Activated naive CD8-positive, alpha-beta T cell treated with anti-CD3 and anti-CD28 coated beads for 36 hours (primary cell): Measurements from ENCODE around the gene HNRNPAB. TPM values are rescaled to one million over a fixed set of nuclear protein-coding genes. Genes with fewer than 3 reads are reported as not detected.
A peak's percentile ranks its signal among the peaks of the same experiment; 100 is the strongest.

Experiments
- DNase-seq: peaks from one replicate; pipeline ENCODE4 v3.0.0; 2021
- H3K27ac Mint-ChIP-seq: one replicate; pipeline ENCODE4 v1.8.0; 2022; ENCODE audit warnings: mild to moderate bottlenecking, moderate library complexity, mixed read lengths
- H3K27me3 Mint-ChIP-seq: one replicate; pipeline ENCODE4 v1.8.0; 2022; ENCODE audit warnings: mild to moderate bottlenecking, mixed read lengths
- H3K36me3 Mint-ChIP-seq: one replicate; pipeline ENCODE4 v1.8.0; 2021; ENCODE audit warnings: mild to moderate bottlenecking, mixed read lengths
- H3K4me1 Mint-ChIP-seq: one replicate; pipeline ENCODE4 v1.8.0; 2021; ENCODE audit warnings: mixed read lengths
- H3K4me3 Mint-ChIP-seq: one replicate; pipeline ENCODE4 v1.8.0; 2022; ENCODE audit warnings: mild to moderate bottlenecking, moderate library complexity, mixed read lengths
- H3K9me3 Mint-ChIP-seq: one replicate; pipeline ENCODE4 v1.8.0; 2022; ENCODE audit warnings: mixed read lengths
- total RNA-seq, 2 experiments: library from RNA; stranded (reverse); gene quantifications; one replicate each; pipeline ENCODE4 v1.2.3, GENCODE V29; 2021

The HNRNPAB gene
- total RNA-seq, 2 experiments from 2014 or later, result 599 to 600 TPM

DNA sequence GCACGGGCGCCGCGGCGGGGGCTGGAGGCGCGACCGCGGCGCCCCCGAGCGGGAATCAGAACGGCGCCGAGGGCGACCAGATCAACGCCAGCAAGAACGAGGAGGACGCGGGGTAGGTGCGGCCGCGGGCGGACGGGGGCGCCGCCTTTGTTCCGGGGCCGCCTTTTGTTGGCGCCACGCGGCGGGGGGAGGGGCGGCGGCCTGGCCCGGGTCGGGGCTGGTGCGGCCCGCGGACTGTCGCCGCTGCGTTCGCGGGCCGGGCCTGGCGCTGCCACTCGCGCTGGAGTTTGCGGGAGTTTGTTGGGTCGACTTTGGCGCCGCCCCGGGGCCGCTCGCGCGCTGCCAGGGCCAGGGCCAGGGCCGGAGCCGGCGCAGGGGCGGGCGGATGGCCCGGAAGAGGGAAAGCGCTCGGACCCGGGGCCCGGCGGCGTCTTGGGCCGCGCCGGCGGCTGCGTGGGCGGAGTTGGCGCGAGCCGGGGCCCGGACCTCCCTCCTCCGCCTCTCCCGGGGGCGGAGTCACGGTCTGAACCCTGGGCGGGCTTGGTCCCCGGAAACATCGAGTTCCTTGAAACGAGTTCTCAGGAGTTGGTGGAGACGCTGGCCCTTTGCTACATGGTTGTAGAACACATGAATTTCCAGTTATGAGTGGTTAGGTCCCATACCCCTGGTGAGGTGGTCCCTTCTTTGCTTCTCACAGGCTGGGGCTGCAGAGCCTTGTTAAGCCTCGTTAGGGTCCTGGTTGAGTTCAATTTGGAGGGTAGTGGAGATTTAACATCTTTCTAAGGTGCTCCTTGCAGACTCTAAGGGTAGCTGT, 809 bp downstream of the HNRNPAB start:
- H3K36me3 Mint-ChIP-seq, result peaks cover 48% of the 10 kb centered on the region
- peaks cover 4% of the 10 kb centered on the region for H3K27me3 Mint-ChIP-seq
- H3K27ac Mint-ChIP-seq, result peak overlapping the region; percentile 84
- H3K9me3 Mint-ChIP-seq, result peaks cover 2% of the 10 kb centered on the region
- peak; percentile 85 for DNase-seq
- peak overlapping the region; percentile 98 for H3K4me3 Mint-ChIP-seq
- H3K4me1 Mint-ChIP-seq, result peaks cover 45% of the 10 kb centered on the region

DNA sequence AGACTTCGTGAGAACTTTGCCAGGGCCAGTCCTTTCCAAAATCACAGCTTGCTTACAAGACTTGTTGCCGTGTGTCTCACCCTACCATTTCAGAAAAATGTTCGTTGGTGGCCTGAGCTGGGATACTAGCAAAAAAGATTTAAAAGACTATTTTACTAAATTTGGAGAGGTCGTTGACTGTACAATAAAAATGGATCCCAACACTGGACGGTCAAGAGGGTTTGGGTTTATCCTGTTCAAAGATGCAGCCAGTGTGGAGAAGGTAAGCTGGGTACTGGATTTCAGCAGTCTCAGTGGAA, 1.4 kb downstream of the HNRNPAB start:
- peaks cover 2% of the 10 kb centered on the region for H3K9me3 Mint-ChIP-seq
- peaks cover 51% of the 10 kb centered on the region for H3K36me3 Mint-ChIP-seq
- H3K27ac Mint-ChIP-seq, result peak overlapping the region; percentile 84
- peaks cover 50% of the 10 kb centered on the region for H3K4me1 Mint-ChIP-seq
- peaks cover 4% of the 10 kb centered on the region for H3K27me3 Mint-ChIP-seq
- peak overlapping the region; percentile 91 for H3K4me3 Mint-ChIP-seq
- DNase-seq, result no peak

GRCh38 chr5:178206166-178207101, 2.1 kb downstream of the HNRNPAB start:
- Mint-ChIP-seq H3K36me3 (peaks cover 56% of the 10 kb centered on the region), H3K9me3 (peaks cover 2% of the 10 kb centered on the region), H3K4me1 (peaks cover 56% of the 10 kb centered on the region), H3K27me3 (peaks cover 4% of the 10 kb centered on the region), H3K4me3 (peak overlapping the region; percentile 91), H3K27ac (peak overlapping the region; percentile 84)
- no peak for DNase-seq

- Mint-ChIP-seq H3K4me3 (peak overlapping the region; percentile 91), H3K27ac (peak overlapping the region; percentile 59), H3K9me3 (peaks cover 2% of the 10 kb centered on the region), H3K27me3 (peaks cover 4% of the 10 kb centered on the region), H3K4me1 (peaks cover 52% of the 10 kb centered on the region), H3K36me3 (peaks cover 62% of the 10 kb centered on the region)
- DNase-seq, result no peak
Measured at GRCh38 chr5:178207183-178207916, 3.0 kb downstream of the HNRNPAB start.

DNA sequence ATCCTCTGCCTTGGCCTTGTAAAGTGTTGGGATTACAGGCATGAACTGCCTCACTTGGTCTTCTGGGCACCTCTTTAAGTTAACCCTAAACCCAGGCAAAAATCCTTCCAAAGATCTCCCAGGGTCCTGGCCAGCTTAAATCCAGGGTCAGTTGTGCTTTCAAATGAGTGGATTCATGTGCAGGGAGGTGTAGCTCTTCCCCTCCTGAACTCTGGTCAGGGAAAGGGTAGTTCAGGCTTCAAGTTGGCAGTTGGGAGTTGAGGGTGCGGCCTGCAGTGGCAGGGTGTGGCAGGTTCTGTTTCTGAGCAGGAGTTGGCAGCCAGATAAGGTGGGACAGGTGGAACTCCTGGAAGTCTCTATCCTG, 3.6 kb downstream of the HNRNPAB start:
- Mint-ChIP-seq H3K27me3 (peaks cover 4% of the 10 kb centered on the region), H3K27ac (peak overlapping the region; percentile 59), H3K9me3 (peaks cover 2% of the 10 kb centered on the region), H3K4me3 (peak overlapping the region; percentile 91), H3K36me3 (peaks cover 62% of the 10 kb centered on the region), H3K4me1 (peaks cover 52% of the 10 kb centered on the region)
- DNase-seq, result no peak

DNA sequence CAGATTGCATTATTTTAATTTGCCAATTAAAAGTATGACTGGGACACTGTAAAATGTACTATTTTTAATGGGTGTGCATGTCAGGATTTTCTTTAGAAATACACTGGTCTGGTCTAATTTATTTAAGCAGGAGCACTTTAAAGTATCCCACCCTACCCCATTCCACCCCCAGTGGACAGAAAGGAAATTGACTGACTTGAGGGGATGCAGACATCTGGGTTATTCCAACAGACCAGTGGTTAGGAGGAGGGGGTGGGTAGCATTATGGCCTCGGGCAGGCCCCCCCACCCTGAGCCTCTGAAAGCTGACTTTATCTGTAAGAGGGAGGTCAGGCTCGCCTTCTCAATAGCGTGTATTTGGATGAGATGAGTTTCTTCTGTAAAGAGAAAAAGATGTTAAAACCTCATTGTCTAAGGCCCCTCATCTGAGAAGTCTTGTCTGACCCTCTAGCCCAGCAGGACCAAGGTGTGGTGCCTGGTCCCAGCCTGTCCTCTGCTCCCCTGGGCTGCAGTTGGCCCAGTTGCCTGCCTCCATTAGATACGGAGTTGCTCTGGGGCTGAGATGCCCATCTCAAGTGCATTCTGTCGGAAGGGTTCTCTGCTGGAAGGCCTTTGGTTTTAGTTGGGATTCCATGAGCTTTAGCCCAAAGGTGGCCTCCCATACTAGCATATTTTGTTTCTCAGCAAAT, 4.4 kb downstream of the HNRNPAB start:
- H3K4me1 Mint-ChIP-seq, result peaks cover 56% of the 10 kb centered on the region
- DNase-seq, result no peak
- H3K36me3 Mint-ChIP-seq, result peaks cover 66% of the 10 kb centered on the region
- H3K4me3 Mint-ChIP-seq, result no peak overlapping the region
- peaks cover 4% of the 10 kb centered on the region for H3K27me3 Mint-ChIP-seq
- H3K9me3 Mint-ChIP-seq, result peaks cover 2% of the 10 kb centered on the region
- H3K27ac Mint-ChIP-seq, result peak overlapping the region; percentile 54

- Mint-ChIP-seq H3K4me3 (peak overlapping the region; percentile 25), H3K9me3 (no peaks in the 10 kb centered on the region), H3K36me3 (peaks cover 66% of the 10 kb centered on the region), H3K4me1 (peaks cover 55% of the 10 kb centered on the region), H3K27ac (peak overlapping the region; percentile 54), H3K27me3 (peaks cover 5% of the 10 kb centered on the region)
- no peak for DNase-seq
Measured at GRCh38 chr5:178209334-178210072, 5.2 kb downstream of the HNRNPAB start.

DNA sequence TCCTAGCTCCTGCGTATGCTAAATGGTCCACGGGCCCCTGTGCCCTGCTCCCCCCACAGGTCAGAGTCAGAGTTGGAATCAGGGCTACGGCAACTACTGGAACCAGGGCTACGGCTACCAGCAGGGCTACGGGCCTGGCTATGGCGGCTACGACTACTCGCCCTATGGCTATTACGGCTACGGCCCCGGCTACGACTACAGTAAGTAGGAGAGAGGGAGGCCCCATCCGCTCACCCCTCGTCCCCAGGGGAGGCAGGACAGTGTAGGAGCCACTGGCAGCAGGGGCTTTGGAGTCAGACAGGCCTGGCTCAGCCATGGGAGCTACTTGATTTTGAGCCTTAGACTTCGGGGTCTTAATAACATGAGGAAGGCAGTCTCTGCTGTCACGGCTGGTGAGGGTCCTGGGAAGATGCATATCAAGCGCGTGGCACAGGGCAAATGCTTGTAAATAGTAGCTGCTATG, 5.8 kb downstream of the HNRNPAB start:
- peak overlapping the region; percentile 54 for H3K27ac Mint-ChIP-seq

GRCh38 chr5:178210686-178211085, 6.4 kb downstream of the HNRNPAB start:
- Mint-ChIP-seq H3K36me3 (peaks cover 61% of the 10 kb centered on the region), H3K9me3 (no peaks in the 10 kb centered on the region), H3K4me3 (no peak overlapping the region), H3K27ac (peak overlapping the region; percentile 54), H3K4me1 (peaks cover 54% of the 10 kb centered on the region), H3K27me3 (peaks cover 9% of the 10 kb centered on the region)
- DNase-seq, result no peak

More for the DNA sequence above, 5.8 kb downstream of the HNRNPAB start:
- Mint-ChIP-seq H3K27me3 (peaks cover 9% of the 10 kb centered on the region), H3K4me1 (peaks cover 55% of the 10 kb centered on the region), H3K9me3 (no peaks in the 10 kb centered on the region), H3K4me3 (peak overlapping the region; percentile 4), H3K36me3 (peaks cover 66% of the 10 kb centered on the region)
- DNase-seq, result no peak

DNA sequence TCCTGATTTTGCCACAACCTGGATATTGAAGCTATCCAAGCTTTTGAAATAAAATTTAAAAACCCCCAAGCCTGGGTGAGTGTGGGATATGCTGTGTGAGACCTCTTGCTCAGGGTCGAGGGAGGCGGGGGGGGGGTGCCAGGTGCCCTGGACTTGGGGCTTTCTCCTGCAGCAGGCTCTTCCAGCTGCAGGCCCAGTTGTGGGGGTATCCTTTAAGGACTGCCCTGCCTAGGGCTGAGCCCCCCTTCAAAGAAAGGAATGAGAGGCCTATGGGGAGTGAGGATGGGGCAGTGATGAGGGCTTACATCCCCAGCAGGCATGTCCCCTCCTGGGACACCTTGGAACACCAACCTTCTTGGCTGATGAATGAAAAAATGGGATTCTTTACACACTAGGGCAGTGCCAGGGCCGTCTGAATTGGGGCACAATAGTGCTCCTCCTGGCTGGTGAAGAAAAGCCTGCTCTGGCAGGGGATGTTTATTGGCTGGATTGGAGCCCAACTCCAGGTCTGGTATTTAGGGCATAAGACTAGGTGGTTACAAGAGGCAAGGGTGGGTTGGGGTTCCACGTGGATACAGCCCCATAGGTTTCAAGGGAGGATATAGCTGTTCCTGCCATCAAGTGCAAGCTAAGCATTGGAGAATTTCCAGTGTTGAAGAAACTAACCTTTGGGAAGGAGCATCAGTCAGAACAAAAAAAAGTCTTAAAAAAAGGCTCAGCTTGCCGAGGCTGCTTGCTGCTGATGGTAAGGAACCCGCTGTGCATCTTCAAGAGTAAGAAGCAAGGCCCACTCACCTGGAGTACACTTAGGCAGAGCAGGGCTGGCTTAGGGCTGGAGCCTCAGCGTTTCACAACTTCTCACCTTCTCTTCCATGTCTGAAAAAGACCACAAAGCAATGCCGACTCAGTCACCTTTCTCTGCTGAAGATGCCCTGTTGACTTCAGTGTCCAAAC, 7.0 kb downstream of the HNRNPAB start:
- peaks cover 59% of the 10 kb centered on the region for H3K36me3 Mint-ChIP-seq
- peak overlapping the region; percentile 48 for H3K27ac Mint-ChIP-seq
- peaks cover 52% of the 10 kb centered on the region for H3K4me1 Mint-ChIP-seq

GRCh38 chr5:178212241-178213002, 8.1 kb downstream of the HNRNPAB start:
- Mint-ChIP-seq H3K36me3 (peaks cover 50% of the 10 kb centered on the region), H3K27me3 (peaks cover 9% of the 10 kb centered on the region)

More for the DNA sequence above, 7.0 kb downstream of the HNRNPAB start:
- peak overlapping the region; percentile 53 for H3K4me3 Mint-ChIP-seq
- no peak for DNase-seq
- peaks cover 9% of the 10 kb centered on the region for H3K27me3 Mint-ChIP-seq
- H3K9me3 Mint-ChIP-seq, result no peaks in the 10 kb centered on the region

GRCh38 chr5:178213003-178213461, 8.7 kb downstream of the HNRNPAB start:
- no peaks in the 10 kb centered on the region for H3K9me3 Mint-ChIP-seq
- no peak for DNase-seq
- peaks cover 9% of the 10 kb centered on the region for H3K27me3 Mint-ChIP-seq
- H3K36me3 Mint-ChIP-seq, result peaks cover 47% of the 10 kb centered on the region
- H3K4me1 Mint-ChIP-seq, result peaks cover 36% of the 10 kb centered on the region
- H3K4me3 Mint-ChIP-seq, result no peak overlapping the region
- peak overlapping the region; percentile 48 for H3K27ac Mint-ChIP-seq

More at GRCh38 chr5:178212241-178213002, 8.1 kb downstream of the HNRNPAB start:
- H3K27ac Mint-ChIP-seq, result peak overlapping the region; percentile 48
- no peak for DNase-seq
- H3K4me1 Mint-ChIP-seq, result peaks cover 42% of the 10 kb centered on the region
- no peak overlapping the region for H3K4me3 Mint-ChIP-seq
- no peaks in the 10 kb centered on the region for H3K9me3 Mint-ChIP-seq
